H1 (cell line): ENCODE data around the gene UTP15. TPM values are rescaled to one million over a fixed set of nuclear protein-coding genes. Genes with fewer than 3 reads are reported as not detected.

Experiments
- ASH2L ChIP-seq: fragments of 200-600, 300-600 bp; sonication (generic); IDR thresholded peaks from one replicate; pipeline ENCODE4 v1.7.1; 2017; ENCODE audit warnings: low read length
- GABPA ChIP-seq: IDR thresholded peaks from 2 replicates; pipeline ENCODE4 v1.6.1; 2011; ENCODE audit warnings: mild to moderate bottlenecking, low read length, moderate library complexity, borderline replicate concordance; ENCODE audit not compliant: insufficient read depth
- HDAC6 ChIP-seq: IDR thresholded peaks from one replicate; pipeline ENCODE4 v1.7.1; 2012; ENCODE audit warnings: low read depth, mild to moderate bottlenecking, inconsistent platforms, low read length, moderate library complexity
- RXRA ChIP-seq: IDR thresholded peaks from 2 replicates; pipeline ENCODE4 v1.6.1; 2011; ENCODE audit warnings: low read depth, mild to moderate bottlenecking, low read length, moderate library complexity; ENCODE audit not compliant: insufficient read depth
- polyA plus RNA-seq, 7 experiments: library from polyadenylated mRNA; depleted of rRNA in 3 of 7; stranded (reverse) in 5 of 7; unstranded in 2 of 7; fragments of >200 nt in 5 of 7; fragments of 200-250 nt in 2 of 7; gene quantifications; 1 replicate in 5 of 7; 2 replicates in 1 of 7; 4 replicates in 1 of 7; pipeline versions ENCODE4 v1.2.1 to v1.2.3, GENCODE V29; 2011 to 2013; ENCODE audit warnings: missing spikeins in 2 of 7, mixed read lengths in 2 of 7
- total RNA-seq: library from RNA; stranded (reverse); fragmentation: NEBNext Ultra II Directional; extraction: Animal tissue kit (Norgen Biotek cat#: 25700); gene quantifications from 2 replicates; pipeline ENCODE4 v1.2.1, GENCODE V29; 2021

UTP15 gene
- total and polyA plus RNA-seq, 2 of the 8 experiments (the other 6 are each of a cell fraction or from before 2014, with no cell fraction given) = 14.3 to 33.6 TPM

DNA sequence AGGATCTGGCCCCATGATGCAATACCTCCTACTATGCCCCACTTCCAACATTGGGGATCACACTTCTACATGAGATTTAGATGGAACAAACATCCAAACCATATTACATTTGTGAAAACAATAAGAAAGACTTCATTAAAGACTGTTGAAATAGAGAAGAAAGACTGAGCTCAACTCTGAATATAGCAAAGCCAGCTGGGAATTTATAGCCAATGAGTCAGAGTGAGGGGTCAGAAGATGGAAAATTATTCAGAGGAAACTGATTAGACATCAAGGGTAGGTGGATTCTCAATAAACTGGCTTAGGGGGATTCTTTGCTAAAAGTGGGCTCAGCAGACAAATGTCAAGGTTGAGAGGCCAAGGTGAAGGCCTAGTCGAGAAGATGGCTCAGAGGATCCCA, 41.7 kb upstream of the UTP15 start (continued):
- TF ChIP-seq RXRA (no peak), GABPA (no peak), ASH2L (no peak), HDAC6 (no peak)
- TF ChIP-seq, all 59 proteins: peak for 0
